GM19193 (cell line): ENCODE results near the gene GBX1.

ENCODE experiments used
- POLR2A ChIP-seq: IDR thresholded peaks from 4 replicates; pipeline ENCODE4 v1.6.1; 2011; ENCODE audit not compliant: insufficient read depth, insufficient read length; ENCODE audit errors: extremely low read depth

GBX1 gene

DNA sequence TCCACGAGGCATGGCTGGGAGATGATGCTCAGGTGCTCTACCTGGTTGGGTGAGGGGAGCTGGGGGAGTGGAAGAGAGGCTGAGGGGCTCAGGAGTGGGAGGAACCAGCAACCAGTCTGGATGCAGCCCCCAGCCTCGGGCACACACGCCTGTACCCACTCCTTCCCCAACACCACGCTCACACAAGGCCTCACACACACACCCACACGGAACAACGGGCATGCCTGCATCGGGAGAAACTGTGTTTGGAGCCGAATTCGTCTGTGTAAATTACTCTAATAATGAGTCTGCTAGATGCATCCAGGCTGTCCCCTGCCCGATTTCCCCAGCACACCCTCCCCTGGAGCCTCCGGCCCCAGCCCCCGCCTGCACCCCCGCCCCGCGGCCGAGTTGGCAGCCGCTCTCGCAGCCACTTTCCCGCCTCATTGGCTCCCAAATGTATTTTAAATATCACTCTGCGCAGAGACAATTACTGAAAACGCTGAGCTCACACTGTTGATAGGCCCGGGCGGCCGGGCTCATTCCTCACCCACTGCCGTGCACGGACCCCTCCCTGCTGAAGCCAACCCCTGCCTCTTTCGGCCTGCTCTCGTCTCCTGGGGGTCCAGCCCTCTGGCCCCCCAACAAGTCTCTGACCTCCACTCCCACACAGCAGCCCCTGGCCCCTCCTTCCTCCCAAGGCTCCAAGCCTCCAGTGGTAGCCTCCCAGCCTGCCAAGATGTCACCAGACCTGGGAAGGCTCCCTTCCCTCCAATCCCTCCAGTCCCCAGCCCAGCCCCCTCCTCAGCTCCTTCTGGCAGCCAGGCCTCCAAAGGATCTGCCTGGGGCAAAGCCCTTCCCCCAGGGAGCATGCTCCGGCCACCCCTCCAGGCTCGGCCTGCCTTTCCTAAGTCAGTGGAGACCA, 31.7 kb upstream of the GBX1 start:
- TF ChIP-seq POLR2A: no peak

DNA sequence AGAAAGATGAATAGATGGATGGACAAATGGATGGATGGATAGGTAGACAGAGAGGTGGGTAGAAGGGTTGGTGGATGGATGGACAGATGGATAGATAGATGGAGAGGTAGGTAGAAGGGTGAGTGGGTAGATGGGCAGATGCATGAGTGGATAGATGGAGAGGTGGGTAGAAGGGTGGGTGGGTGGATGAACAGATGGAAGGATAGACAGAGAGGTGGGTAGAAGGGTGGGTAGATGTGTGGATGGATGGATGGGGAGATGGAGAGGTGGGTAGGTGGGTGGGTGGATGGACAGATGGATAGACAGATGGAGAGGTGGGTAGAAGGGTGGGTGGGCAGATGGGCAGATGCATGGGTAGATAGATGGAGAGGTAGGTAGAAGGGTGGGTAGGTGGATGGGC, 30.4 kb upstream of the GBX1 start:
- TF ChIP-seq POLR2A: no peak

DNA sequence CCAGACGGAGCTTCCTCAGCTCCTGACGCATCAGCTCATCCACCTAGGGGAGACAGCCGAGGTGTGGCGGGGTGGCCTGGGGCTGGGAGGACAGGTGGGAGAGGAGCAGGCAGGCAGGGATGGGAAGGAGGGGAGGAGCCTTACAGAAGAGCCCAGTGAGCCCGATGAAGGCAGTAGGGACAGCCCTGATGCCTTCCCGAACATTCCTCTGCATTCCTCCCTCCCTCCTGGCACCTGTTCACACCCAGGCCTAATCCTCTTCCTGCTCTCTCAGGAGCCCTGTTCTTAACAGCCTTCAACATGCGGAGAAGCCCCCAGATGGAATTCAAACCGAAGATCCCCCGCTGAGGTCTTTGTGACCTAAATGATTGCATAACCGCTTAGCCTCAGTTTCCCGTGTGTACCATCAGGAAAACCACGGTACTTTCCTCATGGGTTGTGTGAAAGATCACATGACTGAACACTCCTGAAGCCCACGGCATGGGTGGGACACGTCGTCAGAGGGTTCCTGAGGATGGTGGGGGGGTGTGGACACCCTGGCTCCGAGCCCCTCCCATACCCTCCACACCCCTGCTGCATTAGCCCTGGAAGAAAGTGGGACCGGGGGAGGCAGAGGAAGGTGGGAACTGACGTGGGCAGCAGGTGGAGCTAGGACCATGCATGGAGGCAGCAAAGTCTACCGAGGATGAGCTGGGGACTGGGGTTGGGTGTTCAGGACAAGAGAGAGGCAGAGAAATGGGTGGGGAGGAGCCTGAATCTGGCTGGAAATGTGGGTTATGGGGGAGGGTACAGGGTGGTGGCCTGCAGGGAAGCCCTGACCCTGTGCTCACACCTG, 28.3 kb upstream of the GBX1 start:
- TF ChIP-seq POLR2A: no peak

- no peak for TF ChIP-seq POLR2A
Observed at GRCh38 chr7:151194188-151194587, 26.7 kb upstream of the GBX1 start.

DNA sequence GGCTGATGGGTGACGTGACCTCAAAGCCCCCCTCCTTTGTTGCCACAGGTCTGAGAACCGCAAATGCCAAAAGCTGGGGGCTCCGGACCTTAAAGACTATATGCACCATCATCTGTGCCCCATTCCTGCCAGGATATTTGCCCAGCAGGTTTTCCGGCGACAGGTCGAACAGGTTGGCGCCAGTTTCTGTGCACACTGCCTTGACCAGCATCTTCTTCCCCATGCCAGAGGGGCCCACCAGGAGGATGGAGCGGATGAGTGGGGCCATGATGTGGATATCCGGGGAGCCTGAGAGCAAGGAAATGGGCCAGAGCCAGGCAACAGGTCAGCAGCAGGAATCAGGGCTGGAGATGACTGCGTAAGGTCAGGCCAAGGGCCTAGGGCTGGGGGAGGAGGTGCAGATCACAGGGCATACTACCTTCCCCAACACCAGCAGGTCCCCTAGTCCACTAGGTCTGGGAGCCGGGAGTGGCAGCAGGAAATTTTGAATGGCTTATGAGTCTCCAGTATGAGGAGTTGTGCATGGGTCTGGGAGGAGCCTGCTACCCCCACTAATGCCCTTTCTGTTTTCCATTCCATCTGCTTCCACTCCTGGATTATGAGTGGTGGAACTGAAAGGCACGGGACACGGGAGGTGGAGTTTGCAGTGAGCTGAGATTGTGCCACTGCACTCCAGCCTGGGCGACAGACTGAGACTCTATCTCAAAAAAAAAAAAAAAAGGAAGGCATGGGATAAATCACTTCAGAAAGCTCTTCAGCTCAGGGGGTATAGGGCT, 25.9 kb upstream of the GBX1 start:
- TF ChIP-seq POLR2A: no peak

DNA sequence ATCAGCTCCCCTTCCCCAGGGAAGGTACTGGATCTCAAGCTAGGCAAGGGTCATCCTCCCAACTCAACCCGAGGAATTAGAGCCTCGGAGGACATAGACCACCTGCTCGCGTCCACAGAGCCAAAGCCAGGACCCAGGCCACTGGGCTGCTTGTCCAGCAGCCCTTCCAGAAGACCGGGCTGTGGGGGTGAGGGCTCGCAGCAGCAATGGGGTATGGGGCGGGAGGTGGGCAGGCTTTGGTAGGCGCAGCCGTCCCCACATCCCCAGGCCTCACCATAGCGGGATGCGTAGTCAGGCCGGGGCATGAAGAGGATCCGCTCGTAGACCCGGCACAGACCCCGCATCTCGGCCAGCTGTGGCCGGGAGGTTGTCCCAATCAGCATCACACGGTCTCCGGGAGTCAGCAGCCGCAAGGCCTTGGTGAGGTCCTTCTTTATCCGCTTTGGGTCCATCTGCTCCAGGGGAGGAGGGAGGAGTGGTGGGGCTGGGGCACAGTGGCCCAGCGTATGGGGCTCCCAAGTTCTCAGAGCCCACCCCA, 24.6 kb upstream of the GBX1 start:
- no peak for TF ChIP-seq POLR2A

DNA sequence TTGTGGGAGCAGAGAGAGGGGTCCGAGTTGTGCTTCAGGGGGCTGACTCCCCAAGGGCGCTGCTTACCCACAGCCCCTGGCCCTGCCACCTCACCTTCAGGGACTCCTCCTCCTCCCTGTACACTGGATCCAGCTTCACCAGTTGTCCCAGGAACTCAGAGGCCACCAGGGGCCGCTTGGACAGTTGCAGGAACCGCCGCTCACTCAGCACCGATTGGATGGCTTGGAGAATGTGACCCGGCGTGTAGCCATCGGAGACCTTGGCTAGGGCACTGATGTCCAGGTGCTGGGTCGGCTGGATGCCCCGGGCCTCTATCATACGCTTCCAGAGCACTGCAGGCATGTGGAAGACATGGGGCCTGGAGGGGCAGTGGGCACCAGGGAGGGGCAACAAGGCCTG, 24.1 kb upstream of the GBX1 start:
- no peak for TF ChIP-seq POLR2A

GRCh38 chr7:151189038-151189437, 21.5 kb upstream of the GBX1 start:
- TF ChIP-seq POLR2A: no peak

GRCh38 chr7:151188252-151188542, 20.7 kb upstream of the GBX1 start:
- TF ChIP-seq POLR2A: no peak

DNA sequence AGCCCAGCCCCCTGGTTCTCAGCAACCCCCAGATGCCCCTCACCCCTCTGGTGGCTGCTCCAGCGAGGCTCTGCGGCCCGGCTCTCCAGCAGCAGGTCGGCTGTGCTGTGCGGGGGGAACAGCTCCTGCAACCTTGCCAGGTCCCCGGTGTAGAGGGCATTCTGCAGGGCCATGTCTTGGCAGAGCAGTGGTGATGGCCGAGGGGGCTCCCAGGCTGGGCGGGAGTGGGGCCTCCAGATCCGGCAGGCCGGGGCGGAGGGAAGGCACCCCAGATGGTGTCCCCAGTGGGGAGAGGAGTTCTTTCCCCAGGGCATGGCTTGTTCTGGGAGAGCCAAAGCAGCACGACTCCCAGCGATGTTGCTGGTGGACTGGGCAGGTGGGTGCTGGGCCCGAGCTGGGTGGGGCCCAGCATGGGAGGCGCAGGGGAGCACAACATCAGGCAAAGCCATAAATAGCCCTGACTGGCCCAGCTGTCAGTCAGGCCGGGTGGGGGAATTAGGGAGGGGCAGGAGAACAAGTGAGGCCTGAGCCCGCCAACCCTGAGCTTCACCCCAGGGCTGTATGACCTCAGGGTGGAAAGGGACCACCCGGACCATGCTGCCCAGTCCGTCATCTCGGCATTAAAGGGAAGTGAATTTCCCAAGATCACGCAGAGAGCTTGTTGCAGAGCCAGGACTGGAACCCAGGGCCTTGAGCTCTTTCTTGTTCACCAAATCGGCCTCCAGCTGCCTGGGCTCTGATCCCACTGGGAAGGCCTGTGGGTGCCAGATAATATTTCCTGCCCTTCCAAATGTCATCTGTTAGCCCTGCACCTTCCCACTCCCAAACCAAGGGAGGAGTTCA, 20.1 kb upstream of the GBX1 start:
- TF ChIP-seq POLR2A: no peak

- no peak for TF ChIP-seq POLR2A
Observed at GRCh38 chr7:151186640-151187408, 19.3 kb upstream of the GBX1 start, which contains the start of gene ASB10. Gene ASB10, minus strand, starts transcription at chr7:151187250. Its CDS starts 120 bp downstream, at chr7:151187130.

GRCh38 chr7:151185762-151186639, 18.5 kb upstream of the GBX1 start:
- TF ChIP-seq POLR2A: no peak
